Hematopoietic multipotent progenitor cell treated with erythropoietin and hydrocortisone succinate and interleukin-3 and kit ligand, for 8 days (in vitro differentiated cells): ENCODE measurements around the gene POLR1C.
"Not testable (repeated sequence)": the region's sequence is repeated elsewhere in the genome, so short reads cannot be mapped to it uniquely, and the experiment has no call there.

Experiments
- DNase-seq: peaks from one replicate; pipeline ENCODE4 v3.0.0-alpha.2; 2015

Gene POLR1C

DNA sequence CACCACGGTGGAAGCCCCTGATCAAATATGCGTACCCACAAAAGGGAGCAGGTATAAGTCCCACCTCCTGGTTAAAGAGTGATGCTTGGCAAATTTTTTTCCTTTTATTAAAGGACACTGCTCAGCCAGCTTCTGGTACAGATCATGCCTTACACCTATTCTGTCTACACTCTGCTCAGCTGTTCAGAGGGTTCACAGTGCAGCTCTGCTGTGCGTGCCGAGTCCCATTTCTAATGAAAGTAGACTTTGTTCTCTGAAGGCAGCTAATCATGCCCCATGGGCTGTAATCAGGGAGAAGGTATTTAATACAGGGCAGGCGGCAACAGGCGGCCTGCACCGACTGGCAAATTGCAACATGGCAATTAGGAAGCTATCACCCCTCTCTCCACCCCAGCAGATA lies 23.1 kb upstream of the POLR1C start:
- DNase-seq, result no peak

DNA sequence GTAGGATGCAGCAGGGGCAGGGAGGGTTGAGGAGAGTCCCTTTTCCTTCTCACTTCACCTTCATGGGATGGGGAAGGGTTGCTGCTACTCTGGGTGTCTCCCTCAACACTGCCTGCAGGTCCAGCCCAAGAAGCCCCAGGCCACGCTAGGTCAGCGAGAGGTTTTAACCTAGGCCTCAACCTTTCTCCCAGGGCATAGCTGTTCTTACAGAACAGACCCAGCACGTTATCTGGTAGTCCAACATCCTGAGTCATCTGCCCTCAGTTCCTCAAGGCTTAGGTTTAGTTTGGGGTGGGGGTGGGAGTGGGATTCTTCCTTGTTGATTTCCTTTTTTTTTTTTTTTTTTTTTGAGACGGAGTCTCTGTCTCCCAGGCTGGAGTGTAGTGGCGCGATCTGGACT lies 22.6 kb upstream of the POLR1C start:
- no peak for DNase-seq

DNA sequence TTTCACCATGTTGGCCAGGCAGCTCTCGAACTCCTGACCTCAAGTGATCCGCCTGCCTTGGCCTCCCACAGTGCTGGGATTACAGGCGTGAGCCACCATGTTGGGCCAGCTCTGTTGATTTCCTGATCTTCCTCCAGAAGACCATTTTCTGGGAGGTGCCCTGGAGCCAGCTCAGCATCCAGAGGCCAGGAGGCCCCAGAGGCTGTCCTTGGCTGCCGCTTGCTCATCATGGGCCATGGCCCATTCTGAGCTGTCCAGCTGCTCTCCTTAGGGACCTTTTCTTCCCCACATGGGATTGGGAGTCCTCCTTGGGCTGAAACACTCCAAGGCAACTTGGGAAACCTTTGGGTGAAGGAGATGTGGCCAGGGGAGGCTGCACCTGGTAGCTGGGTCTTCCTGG lies 22.1 kb upstream of the POLR1C start:
- DNase-seq, result no peak

DNA sequence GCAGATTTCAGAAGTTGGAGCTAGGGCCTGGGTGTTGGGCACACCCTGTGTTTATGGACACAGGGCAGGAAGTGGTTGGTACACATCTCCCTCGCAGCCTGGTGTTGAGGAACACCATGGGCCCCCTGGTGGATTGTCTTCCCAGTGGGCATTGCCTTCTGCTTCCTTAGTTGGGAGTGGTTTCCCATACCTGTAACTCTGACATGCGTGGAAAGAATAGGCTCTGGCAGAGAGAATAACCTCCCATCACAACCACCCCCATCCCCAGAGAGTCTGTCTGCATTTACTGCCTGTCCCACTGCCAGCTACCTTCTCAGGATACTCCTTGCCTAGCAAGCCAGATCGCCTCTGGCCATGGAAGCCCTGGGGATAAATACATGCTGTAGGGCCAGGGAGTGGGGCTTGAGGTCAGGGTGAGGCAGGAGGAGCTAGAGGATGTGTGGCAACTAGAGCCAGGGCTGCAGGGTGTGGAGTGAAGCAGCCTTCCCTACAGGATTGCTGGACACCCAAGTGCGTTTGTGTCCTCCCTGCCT lies 21.4 kb upstream of the POLR1C start:
- no peak for DNase-seq

DNA sequence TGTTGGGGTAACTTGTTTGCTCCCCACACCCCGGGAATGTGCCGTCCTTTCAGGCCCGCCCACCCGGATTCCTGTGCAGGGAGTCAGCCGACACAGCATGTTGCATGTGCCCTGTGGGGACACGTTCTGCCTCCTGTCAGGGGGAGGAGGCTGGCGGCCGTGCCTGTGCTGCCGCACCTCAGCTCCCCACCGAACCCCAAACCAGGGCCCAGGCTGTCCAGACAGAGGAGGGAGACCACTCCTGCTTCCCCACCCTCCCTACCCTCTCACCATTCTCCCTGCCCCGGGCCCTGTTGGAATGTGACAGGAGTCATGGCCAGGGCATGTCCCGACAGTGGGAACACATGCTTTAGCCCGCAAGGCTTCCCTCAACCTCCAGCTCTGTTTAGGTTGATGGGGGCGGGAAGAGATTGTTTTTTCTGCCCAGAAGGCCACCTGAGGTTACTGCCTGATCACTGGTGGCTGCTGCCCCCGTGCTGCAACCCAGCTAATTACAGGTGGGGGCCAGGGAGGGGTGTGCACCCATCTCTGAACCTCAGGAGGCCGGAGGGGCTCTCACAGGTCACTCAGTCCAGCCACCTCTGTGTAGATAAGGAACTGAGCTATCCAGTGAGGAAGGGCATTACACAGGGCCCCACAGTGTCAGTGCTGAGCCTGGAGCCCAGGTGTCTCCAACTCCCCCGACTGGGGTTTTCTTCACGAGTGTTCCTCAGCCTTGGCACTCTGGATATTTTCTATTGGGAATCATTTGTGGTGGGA lies 20.3 kb upstream of the POLR1C start:
- no peak for DNase-seq

DNA sequence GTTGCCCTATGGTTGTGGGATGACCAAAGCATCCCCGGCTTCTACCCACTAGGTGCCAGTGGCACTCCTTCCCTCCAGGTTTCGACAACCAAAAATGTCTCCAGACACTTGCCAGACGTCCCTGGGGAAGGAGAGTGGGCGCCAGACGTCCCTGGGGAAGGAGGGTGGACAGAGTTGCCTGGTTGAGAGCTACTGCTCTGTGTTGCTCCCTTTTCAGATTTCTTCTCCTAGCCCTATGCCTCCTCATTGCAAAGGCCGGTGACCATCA lies 19.8 kb upstream of the POLR1C start:
- DNase-seq, result no peak

DNA sequence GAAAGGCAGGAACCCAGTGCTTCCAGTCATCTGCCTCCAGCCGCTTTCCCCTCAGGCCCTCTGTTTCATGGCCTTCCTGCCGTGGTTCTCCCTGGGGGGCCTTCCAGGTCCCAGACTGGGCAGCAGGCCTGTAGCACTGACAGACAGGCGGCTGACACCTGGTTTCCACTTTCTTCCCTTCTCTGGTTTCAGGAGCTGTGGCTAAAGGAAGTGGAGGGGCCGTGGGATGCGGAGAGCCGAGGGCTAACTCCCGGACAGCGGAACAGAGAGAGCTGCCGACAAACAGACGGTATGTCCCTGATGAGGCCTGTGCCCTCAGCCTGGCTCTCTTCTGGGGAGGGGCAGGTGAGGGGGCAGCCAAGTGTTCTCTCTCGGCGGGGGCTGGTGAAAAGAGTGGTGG lies 19.2 kb upstream of the POLR1C start:
- DNase-seq, result no peak

DNA sequence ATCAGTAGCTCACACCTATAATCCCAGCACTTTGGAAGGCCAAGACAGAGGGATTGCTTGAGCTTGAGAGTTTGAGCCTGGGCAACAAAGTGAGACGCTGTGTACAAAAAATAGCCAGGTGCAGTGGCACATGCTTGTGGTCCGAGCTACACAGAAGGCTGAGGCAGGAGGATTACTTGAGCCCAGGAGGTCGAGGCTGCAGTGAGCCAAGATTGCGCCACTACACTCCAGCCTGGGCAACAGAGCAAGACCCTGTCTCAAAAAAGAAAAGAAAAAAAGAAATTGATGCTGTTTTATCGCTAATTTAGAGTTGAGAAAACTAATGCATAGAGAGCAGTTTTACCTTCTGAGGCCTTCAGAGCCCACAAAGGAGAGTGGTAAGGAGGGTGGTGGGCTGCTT lies 18.6 kb upstream of the POLR1C start:
- DNase-seq, result not testable (repeated sequence)

DNA sequence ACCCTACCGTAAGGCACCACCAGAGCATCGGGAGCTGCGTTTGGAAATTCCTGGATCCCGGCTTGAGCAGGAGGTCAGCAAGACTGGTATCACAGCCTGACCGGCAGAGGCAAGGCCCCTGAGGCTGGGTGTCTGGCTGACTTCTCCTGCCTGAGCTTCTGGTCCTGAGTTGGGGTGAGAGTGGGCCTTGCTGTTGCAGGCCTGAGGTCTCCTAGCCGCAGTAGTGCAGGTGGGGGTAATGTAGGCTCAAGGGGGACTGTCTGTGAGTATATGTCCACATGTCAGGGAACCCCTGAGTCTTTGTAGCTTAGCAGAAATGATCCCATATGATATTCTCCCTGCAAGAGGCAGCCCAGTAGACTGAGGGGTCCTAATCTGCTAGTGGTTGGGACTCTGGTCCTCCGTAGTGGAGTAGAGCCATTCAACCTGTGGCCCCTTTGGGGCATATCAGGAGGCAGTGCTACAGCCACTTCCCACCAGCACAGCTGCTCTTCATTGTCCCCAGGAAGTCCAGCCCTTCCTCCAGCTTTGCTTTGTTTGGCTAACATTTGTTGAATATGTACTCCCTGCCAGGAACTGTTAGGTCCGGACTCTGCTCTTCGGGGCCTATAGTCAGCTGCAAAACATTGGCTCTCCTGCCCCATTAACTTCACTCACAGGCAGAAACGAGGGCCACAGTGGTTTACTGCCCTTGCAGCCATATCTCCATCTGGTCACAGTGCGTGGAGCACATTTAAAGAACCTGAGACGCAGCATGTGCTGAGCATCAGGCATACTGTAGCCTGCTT lies 17.7 kb upstream of the POLR1C start:
- DNase-seq, result no peak

DNA sequence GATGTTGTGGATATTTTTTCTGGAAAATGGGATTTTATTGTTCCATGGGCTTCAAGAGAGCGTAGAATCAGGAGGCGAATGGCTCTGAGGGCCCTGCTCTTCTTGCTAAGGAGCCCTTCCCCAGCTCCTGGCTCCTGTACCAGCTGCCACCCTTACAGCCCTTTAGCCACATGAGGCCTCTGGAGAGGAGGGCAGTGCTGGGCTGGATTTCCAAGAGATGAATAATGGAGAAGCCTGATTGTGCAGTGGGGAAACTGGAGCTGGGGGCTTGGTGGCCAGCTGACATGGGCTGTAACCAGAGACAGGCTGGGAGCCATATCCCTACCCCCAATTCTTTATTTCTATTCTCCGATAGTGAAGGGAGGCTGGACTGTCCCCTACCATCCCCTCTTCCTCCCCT lies 16.0 kb upstream of the POLR1C start:
- no peak for DNase-seq

DNA sequence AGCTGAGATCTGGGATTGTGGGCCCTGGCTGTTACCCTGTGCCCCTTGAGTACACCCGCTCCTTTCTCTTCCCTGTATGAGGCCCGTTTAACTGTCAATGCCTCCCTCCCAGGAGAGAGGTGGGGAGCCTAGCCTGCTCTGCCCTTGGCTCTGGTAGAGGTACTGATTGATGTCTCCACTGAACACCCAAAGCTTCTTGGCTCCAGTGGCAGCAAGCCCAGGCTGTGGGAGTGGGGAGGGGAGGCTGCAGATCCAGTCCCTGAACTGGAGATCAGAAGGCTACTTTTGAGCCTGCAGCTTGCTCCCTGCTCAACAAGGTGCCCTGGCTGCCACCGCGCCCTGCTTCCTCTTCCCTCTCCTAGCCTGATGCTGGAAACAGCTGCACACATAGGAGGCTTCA lies 14.2 kb upstream of the POLR1C start:
- DNase-seq, result no peak

DNA sequence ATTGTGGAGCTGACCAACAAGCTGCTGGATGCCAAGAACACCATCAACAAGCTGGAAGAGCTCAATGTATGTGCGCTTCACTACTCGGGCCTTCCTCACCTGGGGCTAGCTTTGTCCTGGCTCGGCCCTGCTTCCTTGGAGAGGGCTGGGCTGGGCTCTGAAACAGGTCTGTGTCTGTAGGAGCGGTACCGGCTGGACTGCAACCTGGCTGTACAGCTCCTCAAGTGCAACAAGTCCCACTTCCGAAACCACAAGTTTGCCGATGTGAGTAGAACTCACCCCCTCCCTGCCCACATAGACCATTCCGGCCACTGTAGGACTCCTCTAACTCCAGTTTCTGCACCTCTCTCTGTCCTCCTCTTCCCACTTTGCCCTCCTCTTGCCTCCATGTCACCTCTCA lies 13.4 kb upstream of the POLR1C start:
- no peak for DNase-seq

DNA sequence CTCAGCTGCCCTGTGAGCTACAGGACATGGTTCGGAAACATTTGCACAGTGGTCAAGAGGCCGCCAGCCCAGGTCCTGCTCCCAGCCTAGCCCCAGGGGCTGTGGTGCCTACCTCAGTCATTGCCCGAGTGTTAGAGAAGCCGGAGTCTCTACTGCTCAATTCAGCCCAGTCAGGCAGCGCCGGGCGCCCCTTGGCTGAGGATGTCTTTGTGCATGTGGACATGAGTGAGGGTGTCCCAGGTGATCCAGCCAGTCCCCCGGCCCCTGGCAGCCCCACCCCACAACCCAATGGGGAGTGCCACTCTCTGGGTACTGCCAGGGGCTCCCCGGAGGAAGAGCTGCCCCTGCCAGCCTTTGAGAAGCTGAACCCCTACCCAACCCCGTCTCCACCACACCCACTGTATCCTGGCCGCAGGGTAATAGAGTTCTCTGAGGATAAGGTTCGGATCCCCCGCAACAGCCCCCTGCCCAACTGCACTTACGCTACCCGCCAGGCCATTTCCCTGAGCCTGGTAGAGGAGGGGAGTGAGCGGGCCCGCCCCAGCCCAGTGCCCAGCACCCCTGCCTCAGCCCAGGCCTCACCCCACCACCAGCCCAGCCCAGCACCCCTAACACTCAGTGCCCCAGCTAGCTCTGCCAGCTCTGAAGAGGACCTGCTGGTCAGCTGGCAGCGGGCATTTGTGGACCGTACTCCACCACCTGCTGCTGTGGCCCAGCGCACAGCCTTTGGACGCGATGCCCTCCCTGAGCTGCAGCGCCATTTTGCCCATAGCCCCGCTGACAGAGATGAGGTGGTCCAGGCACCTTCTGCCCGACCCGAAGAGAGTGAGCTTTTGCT lies 11.9 kb upstream of the POLR1C start:
- no peak for DNase-seq

DNA sequence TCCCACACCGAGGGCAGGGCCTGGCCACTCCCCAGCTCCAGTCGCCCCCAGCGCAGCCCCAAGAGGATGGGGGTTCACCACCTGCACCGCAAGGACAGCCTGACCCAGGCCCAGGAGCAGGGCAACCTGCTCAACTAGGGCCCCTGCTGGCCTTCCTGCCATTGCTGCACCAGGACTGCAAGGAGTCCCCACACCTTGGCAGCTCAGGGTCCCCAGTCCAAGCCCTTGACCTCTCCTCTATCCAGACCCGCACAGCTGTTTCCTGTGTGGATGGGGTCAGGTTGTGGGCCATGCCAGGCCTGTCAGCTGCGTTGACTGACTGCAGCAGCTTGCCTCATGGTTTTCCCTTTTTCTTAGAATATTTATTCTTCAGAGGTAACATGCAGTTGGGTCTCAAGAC lies 11.2 kb upstream of the POLR1C start:
- DNase-seq, result no peak

DNA sequence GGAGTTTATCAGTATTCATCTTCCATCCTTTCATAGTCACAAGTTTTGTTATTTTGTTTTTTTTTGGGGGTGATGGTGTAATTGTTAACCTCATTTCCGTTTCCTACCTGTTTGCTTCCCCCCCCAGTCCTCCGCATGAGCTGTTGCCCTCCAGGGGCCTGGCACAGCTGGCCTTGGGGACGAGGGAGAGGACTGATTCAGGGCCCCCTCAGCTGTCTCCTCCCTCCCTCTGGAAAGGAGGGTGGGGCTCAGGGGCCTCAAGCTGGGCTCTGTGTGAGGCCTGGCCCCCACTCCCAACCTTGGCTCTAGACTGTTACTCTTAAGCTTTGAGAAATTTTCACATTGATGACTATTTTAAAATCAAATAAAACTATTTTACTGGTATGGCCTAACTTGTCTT lies 10.7 kb upstream of the POLR1C start:
- no peak for DNase-seq

DNA sequence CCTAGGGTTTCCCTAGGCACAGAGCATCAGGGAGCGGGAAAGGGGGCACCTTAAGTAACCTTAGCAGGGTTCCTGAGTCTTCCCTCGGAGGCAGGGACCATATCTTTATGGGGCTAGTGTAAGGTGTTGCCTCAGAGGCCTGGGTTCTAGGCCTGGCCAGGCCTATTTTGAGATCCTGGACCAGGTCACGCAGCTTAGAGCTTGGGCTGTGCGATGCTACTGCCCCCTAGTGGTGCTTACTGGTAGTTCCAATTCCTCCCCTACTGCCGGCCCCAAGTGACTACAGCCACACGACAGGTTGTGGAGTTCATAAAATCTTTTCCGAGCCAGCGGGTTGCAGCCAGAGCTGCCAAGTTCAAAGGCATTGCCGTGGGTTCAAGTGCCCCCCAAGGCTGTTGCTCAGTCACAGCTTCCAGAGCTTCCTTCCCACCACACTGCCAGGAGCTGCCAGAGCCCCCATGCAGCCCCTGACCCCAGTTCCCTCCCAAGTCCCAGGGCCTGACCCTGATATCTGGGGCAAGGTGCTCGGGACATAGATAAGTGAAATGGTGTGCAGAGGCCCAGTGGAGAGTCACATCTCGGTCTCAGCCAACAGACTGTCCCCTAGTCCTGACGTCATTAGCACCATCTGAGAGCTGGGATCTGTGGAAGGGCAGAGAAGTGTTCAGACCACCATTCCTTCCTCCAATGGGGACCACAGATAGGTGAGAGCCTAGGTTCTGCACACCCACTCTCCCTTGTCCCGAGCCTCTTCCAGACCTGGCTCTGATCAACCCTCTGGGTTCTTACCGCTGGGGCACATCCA lies 10.0 kb upstream of the POLR1C start:
- peak; percentile 86 for DNase-seq

DNA sequence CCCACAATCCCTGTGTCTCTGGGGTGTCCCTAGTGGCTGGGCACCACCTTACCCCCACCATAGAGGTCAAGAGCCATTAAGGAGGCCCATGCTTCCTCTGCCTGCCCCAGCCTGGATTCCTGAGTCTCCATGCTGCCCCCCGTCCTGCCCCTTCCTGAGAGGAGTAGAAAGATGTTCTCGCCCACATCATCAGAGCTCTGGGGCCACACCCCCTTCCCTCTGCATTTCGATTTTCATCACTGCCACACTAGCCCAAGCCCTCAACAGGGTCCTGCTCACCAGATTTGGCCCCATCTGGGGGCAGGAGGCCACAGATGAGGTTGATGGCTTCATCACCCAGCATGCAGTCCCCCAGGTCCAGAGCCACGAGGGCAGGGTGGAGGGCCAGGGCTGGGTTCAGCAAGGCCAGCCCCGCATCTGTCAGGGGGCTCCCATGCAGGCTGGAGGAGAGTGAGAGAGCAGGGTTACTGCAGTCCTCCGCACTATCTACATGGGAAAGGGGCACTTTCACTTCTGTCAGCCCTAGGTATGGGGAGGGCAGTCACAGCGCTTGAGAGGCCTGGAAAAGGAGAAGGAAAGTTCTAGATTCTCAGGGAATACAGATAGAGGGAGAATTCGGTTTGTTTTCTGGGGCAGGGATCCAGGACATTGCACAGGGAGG lies 8.3 kb upstream of the POLR1C start:
- DNase-seq, result no peak

DNA sequence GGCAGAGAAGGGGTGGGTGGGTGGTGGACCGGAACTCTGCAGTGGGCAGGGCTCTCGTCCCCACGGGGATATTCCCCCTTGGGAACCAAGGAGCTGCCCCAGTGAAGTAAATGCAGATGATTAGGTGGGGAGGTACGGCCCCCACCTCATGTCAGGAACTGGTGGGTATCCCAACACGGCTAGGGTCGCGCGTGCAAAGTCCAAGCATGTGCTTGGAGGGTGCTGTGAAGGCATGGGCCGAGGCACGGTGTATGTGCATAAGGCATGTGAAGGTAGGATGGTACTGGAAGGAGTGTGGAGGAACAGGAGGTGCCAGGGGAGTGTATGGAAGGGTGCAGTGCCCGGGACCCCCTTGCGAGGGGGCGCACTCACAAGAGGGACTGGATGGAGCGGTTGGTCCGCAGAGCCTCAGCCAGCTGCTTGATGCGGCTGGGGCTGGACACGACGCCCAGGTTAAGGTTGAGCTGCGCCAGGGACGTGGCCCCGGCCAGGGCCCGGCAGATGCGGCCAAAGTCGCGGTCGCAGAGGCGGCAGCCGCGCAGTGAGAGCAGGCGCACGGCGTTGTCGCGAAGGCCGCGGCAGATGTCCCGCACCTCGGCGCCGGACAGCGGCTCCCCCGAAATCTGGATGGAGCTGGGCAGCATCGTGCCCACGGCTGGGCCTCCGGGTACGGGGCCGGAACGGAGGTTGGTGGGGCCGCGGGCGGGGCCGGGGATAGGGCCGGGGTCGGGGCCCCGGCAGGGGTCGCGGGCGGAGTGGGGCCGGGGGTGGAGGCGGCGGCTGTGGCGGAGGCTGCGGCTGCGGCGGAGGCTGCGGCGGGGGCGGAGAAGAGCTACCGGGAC lies 7.5 kb upstream of the POLR1C start:
- no peak for DNase-seq

DNA sequence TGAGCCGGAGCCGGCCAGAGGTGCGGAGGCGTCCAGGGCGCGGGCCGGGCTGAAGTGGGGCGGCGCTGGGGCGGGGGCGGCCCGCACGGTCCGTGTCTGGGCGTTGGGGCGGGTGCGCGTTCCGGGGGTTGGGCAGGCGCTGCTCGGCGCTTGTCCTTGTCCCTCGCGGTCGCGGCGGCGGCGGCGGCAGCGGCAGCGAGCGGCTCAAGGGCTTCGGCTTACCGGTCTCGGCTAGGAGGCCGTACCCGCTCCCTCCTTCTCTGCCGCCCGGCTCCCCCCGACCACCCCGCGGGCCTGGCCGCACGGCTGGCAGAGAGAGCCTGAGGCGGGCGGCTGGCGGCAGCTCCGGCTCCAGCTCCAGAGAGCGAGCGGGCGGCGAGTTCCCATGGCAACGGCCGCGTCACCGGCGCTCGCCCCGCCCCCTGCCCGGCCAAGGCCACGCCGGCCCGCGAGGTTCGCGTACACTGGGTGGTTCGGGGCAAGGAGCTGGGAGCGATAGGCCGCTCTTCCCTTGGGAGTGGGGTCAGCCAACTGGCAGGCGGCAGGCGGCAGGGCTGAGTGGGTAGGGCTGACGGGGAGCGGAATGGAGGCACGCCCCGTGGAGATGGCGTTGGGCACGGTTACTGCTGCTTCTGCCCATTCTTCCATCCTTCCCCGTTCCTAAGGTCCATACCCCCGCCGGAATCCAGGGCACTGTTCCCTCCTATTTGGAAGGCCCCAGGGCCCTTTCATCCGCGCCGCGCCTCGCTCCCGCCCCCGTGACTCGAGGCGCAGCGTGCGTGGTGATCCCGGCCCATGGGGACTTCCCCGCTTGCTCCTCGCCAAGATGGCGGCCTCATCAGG lies 6.7 kb upstream of the POLR1C start, which contains the start of gene LRRC73:
Gene LRRC73, minus strand, starts transcription at position 363 of the 843 bp plus-strand sequence. CDS start 561 bp downstream, outside the sequence.
- DNase-seq, result peak; percentile 69

DNA sequence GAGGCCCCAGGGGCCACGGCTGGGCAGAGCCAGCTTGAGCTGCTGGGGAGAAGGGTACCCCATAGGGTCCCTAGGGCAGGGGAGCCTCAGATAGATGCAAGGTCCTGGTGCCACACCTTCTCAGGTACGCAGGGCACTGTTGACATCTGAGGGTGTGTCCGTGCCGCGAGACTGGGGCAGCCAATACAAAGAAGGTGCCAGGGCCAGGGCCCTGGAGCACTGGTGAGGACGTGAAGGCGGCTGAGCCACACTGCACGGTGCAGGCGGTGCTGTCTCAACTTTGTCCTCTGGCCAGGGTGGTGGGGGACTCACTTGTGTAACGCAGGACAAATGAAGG lies 6.1 kb upstream of the POLR1C start:
- no peak for DNase-seq
